CD1c-positive myeloid dendritic cell (primary cell): Measurements from ENCODE around the gene PLN.

ENCODE experiments used
- DNase-seq: peaks from one replicate; pipeline ENCODE4 v3.0.0-alpha.2; 2016; ENCODE audit errors: extremely low spot score

PLN gene

GRCh38 chr6:118537574-118537973, 10.5 kb upstream of the PLN start:
- no peak for DNase-seq

- no peak for DNase-seq
These were observed 5.7 kb upstream of the PLN start for GRCh38 chr6:118542184-118542952.

GRCh38 chr6:118544105-118544504, 4.0 kb upstream of the PLN start:
- no peak for DNase-seq

GRCh38 chr6:118546164-118546879, 1.8 kb upstream of the PLN start:
- no peak for DNase-seq

GRCh38 chr6:118546880-118547218, 1.2 kb upstream of the PLN start:
- DNase-seq, result no peak

- DNase-seq, result no peak
These were observed 517 bp downstream of the PLN start for GRCh38 chr6:118548613-118549012.

GRCh38 chr6:118551063-118552053, 3.3 kb downstream of the PLN start:
- DNase-seq, result peak; percentile 41

- no peak for DNase-seq
These were observed 5.0 kb downstream of the PLN start for GRCh38 chr6:118553132-118553531.

- DNase-seq, result no peak
These were observed 6.6 kb downstream of the PLN start for GRCh38 chr6:118554698-118555097.

- no peak for DNase-seq
These were observed 10.5 kb downstream of the PLN start for GRCh38 chr6:118558464-118559217.

GRCh38 chr6:118559659-118560058, 11.6 kb downstream of the PLN start:
- DNase-seq, result no peak

- DNase-seq, result no peak
These were observed 14.2 kb downstream of the PLN start for GRCh38 chr6:118562248-118562647.

GRCh38 chr6:118562959-118563358, 14.9 kb downstream of the PLN start:
- no peak for DNase-seq

- peak; percentile 53 for DNase-seq
These were observed 17.3 kb downstream of the PLN start for GRCh38 chr6:118565311-118565960.

- DNase-seq, result no peak
These were observed 19.9 kb downstream of the PLN start for GRCh38 chr6:118567974-118568373.

GRCh38 chr6:118569498-118569897, 21.4 kb downstream of the PLN start:
- no peak for DNase-seq

- DNase-seq, result no peak
These were observed 23.0 kb downstream of the PLN start for GRCh38 chr6:118571121-118571520.

GRCh38 chr6:118574051-118574865, 26.2 kb downstream of the PLN start:
- DNase-seq, result no peak

GRCh38 chr6:118577972-118578371, 29.9 kb downstream of the PLN start:
- no peak for DNase-seq

- DNase-seq, result no peak
These were observed 30.5 kb downstream of the PLN start for GRCh38 chr6:118578617-118579016.
